ENCODE data around the gene NMNAT2. TPM values are rescaled to one million over a fixed set of nuclear protein-coding genes. Genes with fewer than 3 reads are reported as not detected.

NMNAT2 gene
- total RNA-seq, 1 experiment from 2014 or later, result not detected

DNA sequence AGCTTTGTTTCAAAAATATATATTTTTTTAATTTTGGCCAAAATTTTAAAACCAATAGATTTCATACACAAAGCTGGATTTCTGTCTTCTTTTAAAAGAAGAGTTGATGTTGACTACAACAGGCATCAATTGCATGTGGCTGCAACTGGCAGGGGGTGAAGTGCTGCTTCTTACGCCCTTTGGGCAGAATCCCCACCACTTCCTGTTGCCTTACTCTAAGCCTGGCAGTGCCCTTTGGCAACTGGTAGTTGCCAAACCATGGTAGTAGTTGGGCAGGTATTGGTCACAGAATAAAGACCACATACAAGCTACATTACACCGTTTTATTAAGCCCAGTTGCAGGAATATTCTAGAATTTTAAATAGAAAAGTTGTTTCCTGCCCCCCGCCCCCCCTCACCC, 215.1 kb downstream of the NMNAT2 start:
- DNase-seq (ENCODE audit: low read depth, low spot score), result no peak
- POLR2A ChIA-PET, result no interaction called here
- TF ChIP-seq, protein P1, sequence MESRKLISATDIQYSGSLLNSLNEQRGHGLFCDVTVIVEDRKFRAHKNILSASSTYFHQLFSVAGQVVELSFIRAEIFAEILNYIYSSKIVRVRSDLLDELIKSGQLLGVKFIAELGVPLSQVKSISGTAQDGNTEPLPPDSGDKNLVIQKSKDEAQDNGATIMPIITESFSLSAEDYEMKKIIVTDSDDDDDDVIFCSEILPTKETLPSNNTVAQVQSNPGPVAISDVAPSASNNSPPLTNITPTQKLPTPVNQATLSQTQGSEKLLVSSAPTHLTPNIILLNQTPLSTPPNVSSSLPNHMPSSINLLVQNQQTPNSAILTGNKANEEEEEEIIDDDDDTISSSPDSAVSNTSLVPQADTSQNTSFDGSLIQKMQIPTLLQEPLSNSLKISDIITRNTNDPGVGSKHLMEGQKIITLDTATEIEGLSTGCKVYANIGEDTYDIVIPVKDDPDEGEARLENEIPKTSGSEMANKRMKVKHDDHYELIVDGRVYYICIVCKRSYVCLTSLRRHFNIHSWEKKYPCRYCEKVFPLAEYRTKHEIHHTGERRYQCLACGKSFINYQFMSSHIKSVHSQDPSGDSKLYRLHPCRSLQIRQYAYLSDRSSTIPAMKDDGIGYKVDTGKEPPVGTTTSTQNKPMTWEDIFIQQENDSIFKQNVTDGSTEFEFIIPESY (IDR thresholded peaks at IDR 0.05; ENCODE audit: extremely low read depth, insufficient replicate concordance, low read length), result no peak
- no peak for TF ChIP-seq RAD21 (IDR thresholded peaks at IDR 0.05; ENCODE audit: low read depth)
- no peak for TF ChIP-seq EZH2phosphoT487 (IDR thresholded peaks at IDR 0.05; ENCODE audit: borderline replicate concordance)
- TF ChIP-seq, protein P2, sequence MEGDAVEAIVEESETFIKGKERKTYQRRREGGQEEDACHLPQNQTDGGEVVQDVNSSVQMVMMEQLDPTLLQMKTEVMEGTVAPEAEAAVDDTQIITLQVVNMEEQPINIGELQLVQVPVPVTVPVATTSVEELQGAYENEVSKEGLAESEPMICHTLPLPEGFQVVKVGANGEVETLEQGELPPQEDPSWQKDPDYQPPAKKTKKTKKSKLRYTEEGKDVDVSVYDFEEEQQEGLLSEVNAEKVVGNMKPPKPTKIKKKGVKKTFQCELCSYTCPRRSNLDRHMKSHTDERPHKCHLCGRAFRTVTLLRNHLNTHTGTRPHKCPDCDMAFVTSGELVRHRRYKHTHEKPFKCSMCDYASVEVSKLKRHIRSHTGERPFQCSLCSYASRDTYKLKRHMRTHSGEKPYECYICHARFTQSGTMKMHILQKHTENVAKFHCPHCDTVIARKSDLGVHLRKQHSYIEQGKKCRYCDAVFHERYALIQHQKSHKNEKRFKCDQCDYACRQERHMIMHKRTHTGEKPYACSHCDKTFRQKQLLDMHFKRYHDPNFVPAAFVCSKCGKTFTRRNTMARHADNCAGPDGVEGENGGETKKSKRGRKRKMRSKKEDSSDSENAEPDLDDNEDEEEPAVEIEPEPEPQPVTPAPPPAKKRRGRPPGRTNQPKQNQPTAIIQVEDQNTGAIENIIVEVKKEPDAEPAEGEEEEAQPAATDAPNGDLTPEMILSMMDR (IDR thresholded peaks at IDR 0.05 in 2 of 3, conservative IDR thresholded peaks at IDR 0.05 in 1 of 3; ENCODE audit: borderline replicate concordance in 1 of 3, insufficient read depth in 1 of 3, low read depth in 2 of 3, low read length in 2 of 3), result no peak
- no peak for TF ChIP-seq POLR2AphosphoS5 (IDR thresholded peaks at IDR 0.05; ENCODE audit: low read depth, low read length)
- TF ChIP-seq JUND (IDR thresholded peaks at IDR 0.05), result no peak
- no peak for TF ChIP-seq FOSL1 (IDR thresholded peaks at IDR 0.05; ENCODE audit: low read depth)
- no peak for TF ChIP-seq SP1 (IDR thresholded peaks at IDR 0.05; ENCODE audit: low read depth)
- TF ChIP-seq SRF (IDR thresholded peaks at IDR 0.05; ENCODE audit: low read depth), result no peak
- TF ChIP-seq, protein P3, sequence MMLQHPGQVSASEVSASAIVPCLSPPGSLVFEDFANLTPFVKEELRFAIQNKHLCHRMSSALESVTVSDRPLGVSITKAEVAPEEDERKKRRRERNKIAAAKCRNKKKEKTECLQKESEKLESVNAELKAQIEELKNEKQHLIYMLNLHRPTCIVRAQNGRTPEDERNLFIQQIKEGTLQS (IDR thresholded peaks at IDR 0.05), result no peak
- TF ChIP-seq SIN3A (IDR thresholded peaks at IDR 0.05; ENCODE audit: low read depth), result no peak
- TF ChIP-seq ELF1 (IDR thresholded peaks at IDR 0.05; ENCODE audit: borderline replicate concordance, low read depth), result no peak
- TF ChIP-seq ZNF274 (IDR thresholded peaks at IDR 0.05; ENCODE audit: low read depth, low read length), result no peak
- TF ChIP-seq EZH2 (IDR thresholded peaks at IDR 0.05), result no peak
- no peak for TF ChIP-seq CEBPB (IDR thresholded peaks at IDR 0.05; ENCODE audit: low read depth)
- TF ChIP-seq, protein P4, sequence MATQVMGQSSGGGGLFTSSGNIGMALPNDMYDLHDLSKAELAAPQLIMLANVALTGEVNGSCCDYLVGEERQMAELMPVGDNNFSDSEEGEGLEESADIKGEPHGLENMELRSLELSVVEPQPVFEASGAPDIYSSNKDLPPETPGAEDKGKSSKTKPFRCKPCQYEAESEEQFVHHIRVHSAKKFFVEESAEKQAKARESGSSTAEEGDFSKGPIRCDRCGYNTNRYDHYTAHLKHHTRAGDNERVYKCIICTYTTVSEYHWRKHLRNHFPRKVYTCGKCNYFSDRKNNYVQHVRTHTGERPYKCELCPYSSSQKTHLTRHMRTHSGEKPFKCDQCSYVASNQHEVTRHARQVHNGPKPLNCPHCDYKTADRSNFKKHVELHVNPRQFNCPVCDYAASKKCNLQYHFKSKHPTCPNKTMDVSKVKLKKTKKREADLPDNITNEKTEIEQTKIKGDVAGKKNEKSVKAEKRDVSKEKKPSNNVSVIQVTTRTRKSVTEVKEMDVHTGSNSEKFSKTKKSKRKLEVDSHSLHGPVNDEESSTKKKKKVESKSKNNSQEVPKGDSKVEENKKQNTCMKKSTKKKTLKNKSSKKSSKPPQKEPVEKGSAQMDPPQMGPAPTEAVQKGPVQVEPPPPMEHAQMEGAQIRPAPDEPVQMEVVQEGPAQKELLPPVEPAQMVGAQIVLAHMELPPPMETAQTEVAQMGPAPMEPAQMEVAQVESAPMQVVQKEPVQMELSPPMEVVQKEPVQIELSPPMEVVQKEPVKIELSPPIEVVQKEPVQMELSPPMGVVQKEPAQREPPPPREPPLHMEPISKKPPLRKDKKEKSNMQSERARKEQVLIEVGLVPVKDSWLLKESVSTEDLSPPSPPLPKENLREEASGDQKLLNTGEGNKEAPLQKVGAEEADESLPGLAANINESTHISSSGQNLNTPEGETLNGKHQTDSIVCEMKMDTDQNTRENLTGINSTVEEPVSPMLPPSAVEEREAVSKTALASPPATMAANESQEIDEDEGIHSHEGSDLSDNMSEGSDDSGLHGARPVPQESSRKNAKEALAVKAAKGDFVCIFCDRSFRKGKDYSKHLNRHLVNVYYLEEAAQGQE (IDR thresholded peaks at IDR 0.05; ENCODE audit: low read depth), result no peak
- TF ChIP-seq YY1 (IDR thresholded peaks at IDR 0.05; ENCODE audit: extremely low read depth, insufficient replicate concordance, low read depth, low read length), result no peak
- H3K9me3 ChIP-seq (ENCODE audit: control insufficient read depth in 1 of 2, insufficient read depth in 1 of 2, low read depth in 1 of 2, low read length in 2 of 2), result no peaks in the 10 kb centered on the region
- no peaks in the 10 kb centered on the region for H3K4me1 ChIP-seq (ENCODE audit: control insufficient read depth in 1 of 2, insufficient read depth in 2 of 2, low read length in 2 of 2)
- CTCF ChIA-PET, result no interaction called here
- intact Hi-C loops (cut with micrococcal nuclease), result no loop called here
- no peak overlapping the region for H3K27ac ChIP-seq (ENCODE audit: low read depth, low read length)
- no peak overlapping the region for H3K9ac ChIP-seq (ENCODE audit: low read length)
- no peak overlapping the region for H2AFZ ChIP-seq (ENCODE audit: low read depth, low read length, poor library complexity, severe bottlenecking)
- no peaks in the 10 kb centered on the region for H3K9me2 ChIP-seq (ENCODE audit: insufficient read depth)
- H3K36me3 ChIP-seq (ENCODE audit: control insufficient read depth in 1 of 2, insufficient read depth in 2 of 2, low read length in 2 of 2), result no peaks in the 10 kb centered on the region
- no TSS peak for BruUV-seq (replicated peaks)
- ATAC-seq, result no peak
- H3K27me3 ChIP-seq (ENCODE audit: insufficient read depth, low read length), result no peaks in the 10 kb centered on the region
- RAD21 ChIA-PET (ENCODE audit: low non-redundant PET in 1 of 2, low total read pairs in 2 of 2, uncharacterized antibody in 2 of 2, unreplicated experiment in 2 of 2), result no interaction called here
- no peaks in the 10 kb centered on the region for H4K20me1 ChIP-seq (ENCODE audit: insufficient read depth)
- no peak overlapping the region for H3K4me2 ChIP-seq (ENCODE audit: low read length)
- no peak overlapping the region for H3K4me3 ChIP-seq (replicated peaks in 1 of 2; ENCODE audit: low read depth in 1 of 2, low read length in 2 of 2)
- no peaks in the 10 kb centered on the region for H3K79me2 ChIP-seq (ENCODE audit: insufficient read depth, low read length)

Data from HCT116 (cell line).